Omental fat pad (tissue), 4 donors: ENCODE data around the gene SVIL. TPM values are rescaled to one million over a fixed set of nuclear protein-coding genes. Genes with fewer than 3 reads are reported as not detected.

Experiments used
- ATAC-seq: fragments of 150-250 bp; one replicate; pipeline ENCODE4 v1.9.1; 2016; ENCODE audit warnings: mild to moderate bottlenecking, moderate library complexity; ENCODE audit not compliant: low FRiP score
- DNase-seq: peaks from one replicate; pipeline ENCODE4 v3.0.0-alpha.2; 2019; ENCODE audit warnings: low spot score
- CTCF ChIP-seq, 3 donors: fragments of 450-650 bp; IDR thresholded peaks; one replicate each; pipeline ENCODE4 v1.5.1; 2016 to 2017; ENCODE audit warnings: antibody characterized with exemption in 3 of 3, mild to moderate bottlenecking in 3 of 3, moderate library complexity in 2 of 3
- small RNA-seq: library from RNA; depleted of rRNA; stranded (forward); fragments of <200 nt; gene quantifications from one replicate; pipeline ENCODE3, GENCODE V24; 2016
- total RNA-seq, 4 donors: library from RNA; depleted of rRNA; stranded (reverse); fragments of >200 nt; gene quantifications; one replicate each; pipeline ENCODE4 v1.1.0, GENCODE V29; 2016

SVIL gene
- total RNA-seq, 4 donors from 2014 or later, result 22.8 to 44.4 (median 30.5) TPM

DNA sequence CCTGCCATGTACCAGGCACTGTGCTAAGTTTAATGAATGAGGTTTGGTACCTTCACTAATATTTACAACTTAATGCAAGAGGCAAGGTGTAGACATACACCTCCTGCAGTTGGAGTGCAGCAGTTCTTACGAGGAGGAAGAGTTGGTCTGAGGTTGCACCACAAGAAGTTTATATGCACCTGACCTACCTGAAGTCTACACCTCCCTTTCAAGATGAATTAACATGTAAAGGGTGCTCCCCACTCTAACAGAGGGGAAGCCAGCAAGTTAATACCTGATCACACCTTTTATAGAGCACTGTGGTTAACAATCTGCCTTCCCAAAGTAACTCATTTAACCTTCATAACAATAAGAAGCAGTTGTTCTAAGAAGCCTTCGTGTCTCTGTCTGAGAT, 225.9 kb downstream of the SVIL start:
- TF ChIP-seq CTCF (IDR thresholded peaks at IDR 0.05), result no peak
- ATAC-seq (no peak), DNase-seq (no peak)

Small RNAs within 50 kb of the gene (small RNA-seq; reads per million reads assigned to genes)
- not detected for gene MIR604
- gene MIR938, result not detected
- gene RF00105, result not detected
